Endothelial cell of umbilical vein (primary cell): ENCODE data around the gene INO80D. TPM values are rescaled to one million over a fixed set of nuclear protein-coding genes. Genes with fewer than 3 reads are reported as not detected.

Experiments used
- BruUV-seq: library from RNA; stranded (reverse); fragments of 400-500 nt; replicated peaks from 2 replicates; lab custom pipeline; 2021; lab: Mats Ljungman, UMichigan
- CTCF ChIA-PET: fragments of 300-600, 350-600 bp; sonication (Branson Sonifier 250); formaldehyde crosslinking; loops from one replicate; lab custom pipeline; 2021; ENCODE audit warnings: antibody characterized with exemption, inconsistent platforms; lab: Charles Lee
- POLR2A ChIA-PET: fragments of 300-600, 350-600 bp; sonication (Branson Sonifier 250); formaldehyde crosslinking; loops from one replicate; lab custom pipeline; 2021; ENCODE audit warnings: antibody characterized with exemption, inconsistent platforms; lab: Charles Lee
- DNase-seq: peaks from one replicate; pipeline ENCODE4 v3.0.0-alpha.2; 2011; ENCODE audit warnings: low read depth, low spot score
- FAIRE-seq: peaks from 2 replicates; lab custom pipeline; 2011; peaks lifted over from hg19 to GRCh38; lab: Jason Lieb, UNC
- H2AFZ ChIP-seq: 2 replicates; pipeline ENCODE4 v1.6.0; 2012; ENCODE audit warnings: low read depth, low read length, control low read depth, inconsistent platforms
- H3K27ac ChIP-seq: 2 replicates; pipeline ENCODE4 v1.5.1; 2011; ENCODE audit warnings: low read depth, mild to moderate bottlenecking, control low read depth, low read length, moderate library complexity; ENCODE audit not compliant: insufficient read depth
- H3K27me3 ChIP-seq, 2 experiments: 2 replicates each; pipeline versions ENCODE4 v1.6.0 to v1.6.1; 2011; ENCODE audit warnings: low read length in 2 of 2, mixed read lengths in 1 of 2; ENCODE audit not compliant: control insufficient read depth in 2 of 2, insufficient read depth in 2 of 2
- H3K36me3 ChIP-seq, 2 experiments: 2 replicates in 1 of 2; 3 replicates in 1 of 2; pipeline ENCODE4 v1.5.1; 2011; ENCODE audit warnings: low read length in 2 of 2, mild to moderate bottlenecking in 1 of 2, moderate library complexity in 1 of 2; ENCODE audit not compliant: control insufficient read depth in 2 of 2, insufficient read depth in 2 of 2; ENCODE audit errors: extremely low read depth in 1 of 2
- H3K4me1 ChIP-seq: 3 replicates; pipeline ENCODE4 v1.5.1; 2011; ENCODE audit warnings: mild to moderate bottlenecking, low read length; ENCODE audit not compliant: control insufficient read depth, insufficient read depth; ENCODE audit errors: extremely low read depth
- H3K4me2 ChIP-seq: 2 replicates; pipeline ENCODE4 v1.6.1; 2011; ENCODE audit warnings: low read length, control low read depth, mixed read lengths; ENCODE audit not compliant: insufficient read depth
- H3K4me3 ChIP-seq, 3 experiments: fragments of 200-600 bp in 1 of 3; sonication (generic), shearing (Covaris generic) in 1 of 3; replicated peaks in 1 of 3; 2 replicates each; pipeline ENCODE4 v1.5.1; 2011 to 2016; ENCODE audit warnings: control low read depth in 3 of 3, low read length in 3 of 3, mild to moderate bottlenecking in 2 of 3, inconsistent platforms in 1 of 3, low read depth in 1 of 3, moderate library complexity in 1 of 3; ENCODE audit not compliant: insufficient read depth in 1 of 3
- H3K79me2 ChIP-seq: 2 replicates; pipeline ENCODE4 v1.6.0; 2012; ENCODE audit warnings: low read length, inconsistent platforms; ENCODE audit not compliant: control insufficient read depth, insufficient read depth
- H3K9ac ChIP-seq: replicated peaks from 2 replicates; pipeline ENCODE3; 2011; ENCODE audit warnings: low read length, control low read depth; ENCODE audit not compliant: insufficient read depth; ENCODE audit errors: extremely low read depth
- H3K9me1 ChIP-seq: replicated peaks from 3 replicates; pipeline ENCODE4 v1.6.0; 2011; ENCODE audit warnings: mild to moderate bottlenecking, low read length; ENCODE audit not compliant: control insufficient read depth, insufficient read depth; ENCODE audit errors: extremely low read depth
- H3K9me3 ChIP-seq: replicated peaks from 2 replicates; pipeline ENCODE4 v1.5.1; 2012; ENCODE audit warnings: low read length, inconsistent platforms; ENCODE audit not compliant: control insufficient read depth, insufficient read depth
- H4K20me1 ChIP-seq: replicated peaks from 2 replicates; pipeline ENCODE3; 2011; ENCODE audit warnings: mild to moderate bottlenecking, low read length; ENCODE audit not compliant: control insufficient read depth, insufficient read depth; ENCODE audit errors: extremely low read depth
- CTCF ChIP-seq, 2 donors: IDR thresholded peaks; 1 replicate in 1 of 2; 2 replicates in 1 of 2; pipeline ENCODE4 v1.5.1; 2011; ENCODE audit warnings: low read length in 2 of 2, mild to moderate bottlenecking in 2 of 2, moderate library complexity in 2 of 2, control low read depth in 1 of 2, inconsistent platforms in 1 of 2, low read depth in 1 of 2; ENCODE audit not compliant: insufficient read depth in 1 of 2; ENCODE audit errors: extremely low read depth in 1 of 2
- EZH2 ChIP-seq: IDR thresholded peaks from 2 replicates; pipeline ENCODE4 v1.6.1; 2012; ENCODE audit warnings: borderline replicate concordance, low read depth, mild to moderate bottlenecking, moderate library complexity, low read length, inconsistent platforms; ENCODE audit not compliant: severe bottlenecking
- FOS ChIP-seq: IDR thresholded peaks from 2 replicates; pipeline ENCODE4 v1.6.1; 2011; ENCODE audit warnings: mild to moderate bottlenecking, low read length, moderate library complexity, borderline replicate concordance; ENCODE audit not compliant: insufficient read depth
- GATA2 ChIP-seq: IDR thresholded peaks from 2 replicates; pipeline ENCODE4 v1.7.0; 2011; ENCODE audit warnings: low read depth, mild to moderate bottlenecking, moderate library complexity, mixed read lengths, low read length; ENCODE audit not compliant: insufficient read length, insufficient read depth
- JUN ChIP-seq: IDR thresholded peaks from 2 replicates; pipeline ENCODE4 v1.6.1; 2011; ENCODE audit warnings: borderline replicate concordance, low read depth; ENCODE audit not compliant: insufficient read length, insufficient read depth
- MAX ChIP-seq: IDR thresholded peaks from 2 replicates; pipeline ENCODE4 v1.6.1; 2011; ENCODE audit not compliant: insufficient read depth, insufficient read length
- MYC ChIP-seq: IDR thresholded peaks from one replicate; pipeline ENCODE4 v1.6.1; 2011; ENCODE audit warnings: mild to moderate bottlenecking, low read depth, low read length
- POLR2A ChIP-seq: IDR thresholded peaks from 2 replicates; pipeline ENCODE4 v1.6.1; 2012; ENCODE audit warnings: low read depth, mild to moderate bottlenecking, control low read depth, low read length
- dilution Hi-C: fragments of 300-500 bp; cut with MboI; formaldehyde crosslinking; loops from one replicate; pipeline ENCODE4 v1.15.0; 2019; ENCODE audit warnings: low sequenced_read_pairs; ENCODE audit not compliant: extremely low pct_ligation_motif_present
- intact Hi-C: fragments of 100-400 bp; cut with micrococcal nuclease; formaldehyde crosslinking; loops from one replicate; pipeline ENCODE4 v1.10.0; 2022
- polyA plus RNA-seq, 4 experiments: library from polyadenylated mRNA; depleted of rRNA in 3 of 4; stranded (reverse) in 3 of 4; unstranded in 1 of 4; fragments of >200 nt; gene quantifications; 2 replicates each; pipeline versions ENCODE4 v1.2.1 to v1.2.3, GENCODE V29; 2011 to 2012; ENCODE audit warnings: missing spikeins in 1 of 4
- total RNA-seq: library from RNA; stranded (reverse); gene quantifications from 2 replicates; pipeline ENCODE4 v1.2.3, GENCODE V29; 2021

The INO80D gene
- total and polyA plus RNA-seq, 2 donors (not counting 3 experiments of a cell fraction or from before 2014, with no cell fraction given), result 2.9 to 20.3 TPM

- H3K9ac ChIP-seq, result no peak overlapping the region
- H3K27me3 ChIP-seq, result peaks cover 3 to 7% of the 10 kb centered on the region in 2 experiments
- H3K4me3 ChIP-seq, result no peak overlapping the region
- no peak overlapping the region for H3K27ac ChIP-seq
- H3K4me1 ChIP-seq, result peaks cover 17% of the 10 kb centered on the region
- FAIRE-seq (no peak), DNase-seq (no peak)
- BruUV-seq, result no TSS peak
- no peak overlapping the region for H2AFZ ChIP-seq
- no peak overlapping the region for H3K4me2 ChIP-seq
- no peaks in the 10 kb centered on the region for H3K9me1 ChIP-seq
- intact Hi-C loops (loop anchor here (1.0 to 5.0 kb wide), 8 partner anchors 15 to 1842 kb away; partner anchors contain the start of gene NRP2), dilution Hi-C loops (no loop called here)
- H3K36me3 ChIP-seq, result no peaks in the 10 kb centered on the region
- H3K9me3 ChIP-seq, result no peaks in the 10 kb centered on the region
- ChIA-PET POLR2A (no interaction called here), CTCF (interaction anchor here (1.5 to 8.8 kb wide), 12 partner anchors 12 to 1925 kb away, joined by 3 to 145 read pairs (median 8); no protein-coding TSS in a partner anchor)
- no peaks in the 10 kb centered on the region for H4K20me1 ChIP-seq
- no peak for TF ChIP-seq MAX
- TF ChIP-seq FOS, result no peak
- TF ChIP-seq JUN, result no peak
- no peak for TF ChIP-seq POLR2A
- H3K79me2 ChIP-seq, result no peaks in the 10 kb centered on the region
These were observed 137.1 kb downstream of the INO80D start for GRCh38 chr2:205948883-205949282.

- no peak overlapping the region for H3K9ac ChIP-seq
- dilution Hi-C loops (no loop called here), intact Hi-C loops (loop anchor here (1.0 to 5.0 kb wide), 8 partner anchors 14 to 1841 kb away; partner anchors contain the start of gene NRP2)
- H3K36me3 ChIP-seq, result no peaks in the 10 kb centered on the region
- FAIRE-seq, result no peak
- no peak overlapping the region for H3K4me3 ChIP-seq
- peaks cover 17% of the 10 kb centered on the region for H3K4me1 ChIP-seq
- H3K27me3 ChIP-seq, result peaks cover 3 to 7% of the 10 kb centered on the region in 2 experiments
- no peaks in the 10 kb centered on the region for H3K79me2 ChIP-seq
- no peaks in the 10 kb centered on the region for H3K9me1 ChIP-seq
- no peaks in the 10 kb centered on the region for H4K20me1 ChIP-seq
- no peak for DNase-seq
- CTCF ChIA-PET, result interaction anchor here (1.0 to 8.8 kb wide), 19 partner anchors 12 to 1926 kb away, joined by 3 to 145 read pairs (median 6); partner anchors contain the start of gene NRP2
- H3K4me2 ChIP-seq, result peak overlapping the region; percentile 4
- no peak overlapping the region for H2AFZ ChIP-seq
- POLR2A ChIA-PET, result no interaction called here
- H3K27ac ChIP-seq, result no peak overlapping the region
- TF ChIP-seq MYC, result no peak
- no peak for TF ChIP-seq MAX
- no peak for TF ChIP-seq EZH2
- no peak for TF ChIP-seq CTCF (IDR thresholded peaks at IDR 0.05; ENCODE audit: extremely low read depth in 1 of 2, insufficient read depth in 1 of 2, low read depth in 1 of 2, low read length in 2 of 2)
- TF ChIP-seq FOS, result no peak
- no peak for TF ChIP-seq GATA2
- no peaks in the 10 kb centered on the region for H3K9me3 ChIP-seq
- no TSS peak for BruUV-seq
These were observed 137.5 kb downstream of the INO80D start for GRCh38 chr2:205948496-205948837.
